K562 (cell line): Measurements from ENCODE around the gene CNPY3. TPM values are rescaled to one million over a fixed set of nuclear protein-coding genes. Genes with fewer than 3 reads are reported as not detected.

Experiments used
- ATAC-seq: fragments of 200-7000 bp; cut with Tn5 transposase; 3 replicates; pipeline ENCODE4 v1.9.1; 2020; ENCODE audit warnings: moderate library complexity
- BruUV-seq: library from RNA; stranded (reverse); fragments of 400-500 nt; replicated peaks from 2 replicates; lab custom pipeline; 2021; lab: Mats Ljungman, UMichigan
- CTCF ChIA-PET: fragments of 300-600 bp; formaldehyde crosslinking; extraction: SDS; loops from one replicate; lab custom pipeline; 2021; ENCODE audit warnings: low intra/inter-chr PET ratio; lab: Yijun Ruan, JAX
- POLR2A ChIA-PET: fragments of 300-600, 350-650 bp; sonication (Branson Sonifier 250); formaldehyde crosslinking; extraction: SDS; loops from one replicate; lab custom pipeline; 2021; ENCODE audit warnings: antibody characterized with exemption, inconsistent platforms; lab: Yijun Ruan, JAX
- DNase-seq, 4 experiments: peaks; one replicate each; pipeline versions ENCODE4 v3.0.0 to v3.0.0-alpha.2; 2011 to 2018; ENCODE audit warnings: low spot score in 3 of 4, mixed read lengths in 3 of 4; ENCODE audit errors: extremely low read depth in 1 of 4
- FAIRE-seq: peaks from 2 replicates; lab custom pipeline; 2011; peaks lifted over from hg19 to GRCh38; lab: Jason Lieb, UNC
- H2AFZ ChIP-seq: 2 replicates; pipeline ENCODE4 v1.6.0; 2011; ENCODE audit warnings: low read depth, low read length, control low read depth, inconsistent platforms
- H3K27ac ChIP-seq: fragments of 200-600 bp; 3 replicates; pipeline ENCODE4 v1.8.0; 2011; ENCODE audit warnings: low read depth, mild to moderate bottlenecking, control low read depth, inconsistent platforms, low read length, moderate library complexity, mixed read lengths; ENCODE audit errors: extremely low read depth
- H3K27me3 ChIP-seq, 2 experiments: fragments of 300-600 bp in 1 of 2; 2 replicates in 1 of 2; 3 replicates in 1 of 2; pipeline versions ENCODE4 v1.6.0 to v1.8.0; 2011; ENCODE audit warnings: inconsistent platforms in 2 of 2, low read length in 2 of 2, mild to moderate bottlenecking in 1 of 2, mixed read lengths in 1 of 2, moderate library complexity in 1 of 2; ENCODE audit not compliant: control insufficient read depth in 2 of 2, insufficient read depth in 2 of 2
- H3K36me3 ChIP-seq: fragments of 300-600 bp; 3 replicates; pipeline ENCODE4 v1.8.0; 2011; ENCODE audit warnings: mild to moderate bottlenecking, low read length, inconsistent platforms; ENCODE audit not compliant: control insufficient read depth, insufficient read depth
- H3K4me1 ChIP-seq, 2 experiments: fragments of 200-600 bp in 1 of 2; replicated peaks in 1 of 2; 2 replicates in 1 of 2; 3 replicates in 1 of 2; pipeline versions ENCODE4 v1.5.1 to v1.8.0; 2011; ENCODE audit warnings: inconsistent platforms in 2 of 2, low read length in 2 of 2, mild to moderate bottlenecking in 1 of 2, mixed read lengths in 1 of 2, moderate library complexity in 1 of 2; ENCODE audit not compliant: control insufficient read depth in 2 of 2, insufficient read depth in 2 of 2
- H3K4me2 ChIP-seq: 2 replicates; pipeline ENCODE4 v1.6.1; 2011; ENCODE audit warnings: low read length, control low read depth, inconsistent platforms, mixed read lengths; ENCODE audit not compliant: insufficient read depth
- H3K4me3 ChIP-seq: fragments of 200-600 bp; sonication (generic), shearing (Covaris generic); 2 replicates; pipeline ENCODE4 v1.5.1; 2016; ENCODE audit warnings: control low read depth, inconsistent platforms
- H3K79me2 ChIP-seq: fragments of 200-600 bp; 3 replicates; pipeline ENCODE4 v1.8.0; 2011; ENCODE audit warnings: low read length, inconsistent platforms; ENCODE audit not compliant: control insufficient read depth, insufficient read depth
- H3K9ac ChIP-seq, 2 experiments: 2 replicates each; pipeline versions ENCODE4 v1.6.0 to v1.6.1; 2011; ENCODE audit warnings: low read depth in 2 of 2, low read length in 2 of 2, control low read depth in 1 of 2, inconsistent platforms in 1 of 2, mild to moderate bottlenecking in 1 of 2, mixed read lengths in 1 of 2; ENCODE audit not compliant: insufficient read depth in 1 of 2
- H3K9me1 ChIP-seq: one replicate; pipeline ENCODE4 v1.6.0; 2011; ENCODE audit warnings: inconsistent platforms, mild to moderate bottlenecking, low read length, moderate library complexity; ENCODE audit not compliant: control insufficient read depth, insufficient read depth
- H3K9me3 ChIP-seq: replicated peaks from 2 replicates; pipeline ENCODE4 v1.5.1; 2011; ENCODE audit warnings: low read depth, low read length, inconsistent platforms; ENCODE audit not compliant: control insufficient read depth, insufficient read depth
- H4K20me1 ChIP-seq: replicated peaks from 2 replicates; pipeline ENCODE4 v1.6.1; 2011; ENCODE audit warnings: low read length, inconsistent platforms, mixed read lengths; ENCODE audit not compliant: control insufficient read depth, insufficient read depth
- ATF1 ChIP-seq, 2 experiments: fragments of 450-650 bp in 1 of 2; IDR thresholded peaks; 2 replicates each; pipeline ENCODE4 v1.6.1; 2016; ENCODE audit warnings: missing compliant biosample characterization in 1 of 2, missing genetic modification characterization in 1 of 2
- BCOR ChIP-seq: fragments of 450-650 bp; IDR thresholded peaks from 2 replicates; pipeline ENCODE4 v1.6.1; 2016
- CCNT2 ChIP-seq: IDR thresholded peaks from 2 replicates; pipeline ENCODE4 v1.6.1; 2011; ENCODE audit warnings: borderline replicate concordance, low read depth, mild to moderate bottlenecking, moderate library complexity, mixed read lengths, low read length; ENCODE audit not compliant: insufficient read length; ENCODE audit errors: extremely low read depth
- COPS2 ChIP-seq: fragments of 450-650 bp; conservative IDR thresholded peaks from 2 replicates; pipeline ENCODE4 v1.6.1; 2016; ENCODE audit warnings: mild to moderate bottlenecking, moderate library complexity
- DDX20 ChIP-seq: fragments of 450-650 bp; IDR thresholded peaks from 2 replicates; pipeline ENCODE4 v1.6.1; 2016; ENCODE audit warnings: missing genetic modification characterization, low read depth, mild to moderate bottlenecking, missing compliant biosample characterization, moderate library complexity
- FUS ChIP-seq: fragments of 200-400 bp; formaldehyde crosslinking; optimal IDR thresholded peaks from 2 replicates; pipeline ENCODE3; 2017; ENCODE audit warnings: low read depth, low read length
- GABPB2 ChIP-seq: fragments of 250-450 bp; sonication (Bioruptor Pico); conservative IDR thresholded peaks from 2 replicates; pipeline ENCODE4 v1.5.1; 2021; ENCODE audit warnings: mild to moderate bottlenecking
- HNRNPL ChIP-seq: fragments of 200-400 bp; formaldehyde crosslinking; IDR thresholded peaks from 2 replicates; pipeline ENCODE4 v1.6.1; 2017; ENCODE audit warnings: low read depth, mild to moderate bottlenecking, low read length
- HOXB6 ChIP-seq: fragments of 250-450 bp; sonication (Bioruptor Pico); IDR thresholded peaks from 2 replicates; pipeline ENCODE4 v1.5.1; 2022; ENCODE audit warnings: mild to moderate bottlenecking, borderline replicate concordance
- MEF2D ChIP-seq: conservative IDR thresholded peaks from 2 replicates; pipeline ENCODE4 v1.6.1; 2016; ENCODE audit warnings: low read depth, missing genetic modification characterization, missing compliant biosample characterization
- NFRKB ChIP-seq: fragments of 450-650 bp; IDR thresholded peaks from 2 replicates; pipeline ENCODE4 v1.6.1; 2016; ENCODE audit warnings: low read depth
- NFXL1 ChIP-seq: fragments of 450-650 bp; formaldehyde crosslinking; IDR thresholded peaks from 2 replicates; pipeline ENCODE4 v1.4.0; 2021; ENCODE audit warnings: mild to moderate bottlenecking
- POLR2B ChIP-seq: fragments of 450-650 bp; IDR thresholded peaks from 2 replicates; pipeline ENCODE4 v1.6.1; 2018; ENCODE audit warnings: low read depth; ENCODE audit not compliant: partially characterized antibody
- RCOR1 ChIP-seq, 2 experiments: IDR thresholded peaks; 2 replicates each; pipeline ENCODE4 v1.6.1; 2012; ENCODE audit warnings: low read depth in 2 of 2, low read length in 2 of 2, borderline replicate concordance in 1 of 2, improper control_type of control experiment in 1 of 2
- TEAD4 ChIP-seq, 2 experiments: sonication (generic) in 1 of 2; formaldehyde crosslinking in 1 of 2; IDR thresholded peaks; 2 replicates each; pipeline versions ENCODE4 v1.6.1 to v1.8.0; 2012 to 2022; ENCODE audit warnings: borderline replicate concordance in 1 of 2, inconsistent platforms in 1 of 2, low read length in 1 of 2, mild to moderate bottlenecking in 1 of 2, missing genetic modification reagents in 1 of 2
- ZC3H11A ChIP-seq: IDR thresholded peaks from 2 replicates; pipeline ENCODE4 v1.6.1; 2012; ENCODE audit warnings: low read depth, low read length, improper control_type of control experiment
- ZEB2 ChIP-seq: fragments of 450-650 bp; IDR thresholded peaks from 2 replicates; pipeline ENCODE4 v1.6.1; 2016
- ZNF124 ChIP-seq: sonication (generic); formaldehyde crosslinking; IDR thresholded peaks from 2 replicates; pipeline ENCODE4 v1.8.1; 2022; ENCODE audit warnings: missing genetic modification reagents
- ZNF507 ChIP-seq: conservative IDR thresholded peaks from 2 replicates; pipeline ENCODE4 v1.6.1; 2017; ENCODE audit warnings: missing genetic modification characterization, missing compliant biosample characterization
- WGBS: fragments of 100-300 bp; shearing (Covaris generic); methylation state at CpG from one replicate; pipeline ENCODE4 v1.1.6; 2016; ENCODE audit warnings: low coverage, mixed read lengths; ENCODE audit not compliant: insufficient coverage; ENCODE audit errors: missing lambda C conversion rate; 5-methylcytosine and 5-hydroxymethylcytosine counted together
- in situ Hi-C: fragments of 300-500 bp; cut with MboI; formaldehyde crosslinking; loops from 4 replicates; pipeline ENCODE4 v1.15.0; 2018; ENCODE audit warnings: inconsistent platforms, mixed read lengths
- intact Hi-C: fragments of 100-400 bp; cut with micrococcal nuclease; formaldehyde crosslinking; loops from 2 replicates; pipeline ENCODE4 v1.14.2; 2022
- polyA plus RNA-seq, 8 experiments: library from polyadenylated mRNA; depleted of rRNA in 4 of 8; stranded (reverse) in 5 of 8; unstranded in 3 of 8; fragments of >200 nt; fragmentation: Nextera tagmentation in 2 of 8; fragmentation: Illumina TruSeq in 1 of 8; extraction: Ambion mirVana in 2 of 8; extraction: Trizol in 1 of 8; gene quantifications; 2 replicates each; pipeline versions ENCODE4 v1.2.1 to v1.2.3, GENCODE V29; 2011 to 2014; ENCODE audit warnings: inconsistent platforms in 1 of 8, missing spikeins in 1 of 8
- total RNA-seq, 7 experiments: library from RNA; depleted of rRNA in 6 of 7; stranded (reverse); fragments of >200 nt in 6 of 7; fragmentation: Illumina TruSeq in 2 of 7; extraction: Trizol in 2 of 7; gene quantifications; 2 replicates each; pipeline versions ENCODE4 v1.2.1 to v1.2.3, GENCODE V29; 2011 to 2021; ENCODE audit warnings: low replicate concordance in 1 of 7
- TF ChIP-seq, protein P1 (sequence below): sonication (generic); formaldehyde crosslinking; IDR thresholded peaks from 2 replicates; pipeline ENCODE4 v1.5.0; 2020; ENCODE audit warnings: missing genetic modification reagents
- TF ChIP-seq, protein P2 (sequence below): fragments of 450-650 bp; conservative IDR thresholded peaks from 2 replicates; pipeline ENCODE4 v1.6.1; 2016; ENCODE audit warnings: missing genetic modification characterization, low read depth, mild to moderate bottlenecking, control low read depth, missing compliant biosample characterization

The CNPY3 gene
- total and polyA plus RNA-seq, 9 of the 15 experiments (the other 6 are each of a cell fraction or from before 2014, with no cell fraction given): 2.4 to 37.4 (median 21.2) TPM

DNA sequence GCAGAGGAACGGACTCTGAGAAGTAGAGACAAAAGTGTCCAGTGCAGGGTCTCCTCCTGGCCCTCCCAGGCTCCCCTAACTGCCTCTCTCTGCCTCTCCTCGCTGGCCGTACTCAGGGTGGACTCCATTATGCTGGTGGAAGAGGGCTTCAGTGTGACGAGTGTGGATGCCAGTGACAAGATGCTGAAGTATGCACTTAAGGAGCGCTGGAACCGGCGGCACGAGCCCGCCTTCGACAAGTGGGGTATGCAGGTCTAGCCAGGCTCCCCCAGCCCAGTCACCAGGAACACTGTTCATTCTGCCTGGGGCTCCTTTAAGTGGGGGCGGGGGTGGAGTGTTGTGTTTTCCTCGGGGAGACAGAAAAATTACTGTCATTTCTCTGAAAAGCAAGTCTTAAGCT, 32.8 kb downstream of the CNPY3 start (continued):
- TF ChIP-seq HNRNPL (no peak), CCNT2 (no peak), ZNF507 (tag) (no peak), COPS2 (no peak), ATF1 (CRISPR knock-in tag; IDR thresholded peaks at IDR 0.05) (no peak), ATF1 (tag; IDR thresholded peaks at IDR 0.05) (no peak), ZC3H11A (no peak), ZEB2 (no peak), MEF2D (tag) (no peak), ZNF124 (no peak)

DNA sequence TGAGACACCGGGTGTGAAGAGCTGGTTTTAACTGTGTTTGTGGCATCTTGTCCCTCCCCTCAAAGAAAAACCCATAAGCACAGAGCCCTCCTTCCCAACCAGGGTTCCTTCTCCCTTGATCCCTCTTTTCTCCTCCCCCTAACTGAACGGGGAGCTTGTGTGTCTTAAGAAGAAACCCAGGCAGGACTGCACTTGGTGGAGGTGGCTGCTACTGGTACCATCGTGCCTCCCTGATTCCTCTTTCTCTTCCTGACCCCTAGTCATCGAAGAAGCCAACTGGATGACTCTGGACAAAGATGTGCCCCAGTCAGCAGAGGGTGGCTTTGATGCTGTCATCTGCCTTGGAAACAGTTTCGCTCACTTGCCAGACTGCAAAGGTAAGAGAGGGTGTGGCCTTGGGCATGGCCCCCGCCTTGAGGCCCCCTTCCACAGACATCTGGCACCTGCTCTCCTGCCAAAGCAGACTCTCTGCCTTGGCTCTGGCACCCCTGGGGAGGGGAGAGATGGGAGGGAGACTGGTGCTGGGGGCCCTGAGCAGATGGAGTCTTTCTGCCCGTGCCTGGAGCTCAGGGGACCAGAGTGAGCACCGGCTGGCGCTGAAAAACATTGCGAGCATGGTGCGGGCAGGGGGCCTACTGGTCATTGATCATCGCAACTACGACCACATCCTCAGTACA, 33.4 kb downstream of the CNPY3 start:
- WGBS: 70% methylated on average over 13 of the region's 13 CpGs
- intact Hi-C loops: loop anchor here (5.0 kb wide), 1 partner anchor 60 kb away; no protein-coding TSS in a partner anchor
- no peak overlapping the region for H2AFZ ChIP-seq
- H4K20me1 ChIP-seq: no peaks in the 10 kb centered on the region
- FAIRE-seq (peak; percentile 37), DNase-seq (no peak), ATAC-seq (no peak)
- in situ Hi-C loops: no loop called here
- no peak overlapping the region for H3K4me3 ChIP-seq
- no peak overlapping the region for H3K27ac ChIP-seq
- peaks cover 0 to 14% of the 10 kb centered on the region in 2 experiments; a peak in 2 of 5 replicates for H3K4me1 ChIP-seq
- H3K27me3 ChIP-seq: no peaks in the 10 kb centered on the region
- no peaks in the 10 kb centered on the region for H3K9me1 ChIP-seq
- no peaks in the 10 kb centered on the region for H3K9me3 ChIP-seq
- no TSS peak for BruUV-seq
- no peaks in the 10 kb centered on the region for H3K79me2 ChIP-seq
- TF ChIP-seq GABPB2 (CRISPR knock-in tag): no peak
- no peak for TF ChIP-seq RCOR1 (IDR thresholded peaks at IDR 0.05; ENCODE audit: borderline replicate concordance in 1 of 2, low read depth in 2 of 2, low read length in 2 of 2)
- no peak for TF ChIP-seq NFXL1 (CRISPR knock-in tag)
- TF ChIP-seq, protein P1, sequence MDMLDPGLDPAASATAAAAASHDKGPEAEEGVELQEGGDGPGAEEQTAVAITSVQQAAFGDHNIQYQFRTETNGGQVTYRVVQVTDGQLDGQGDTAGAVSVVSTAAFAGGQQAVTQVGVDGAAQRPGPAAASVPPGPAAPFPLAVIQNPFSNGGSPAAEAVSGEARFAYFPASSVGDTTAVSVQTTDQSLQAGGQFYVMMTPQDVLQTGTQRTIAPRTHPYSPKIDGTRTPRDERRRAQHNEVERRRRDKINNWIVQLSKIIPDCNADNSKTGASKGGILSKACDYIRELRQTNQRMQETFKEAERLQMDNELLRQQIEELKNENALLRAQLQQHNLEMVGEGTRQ: no peak
- TF ChIP-seq, protein P2, sequence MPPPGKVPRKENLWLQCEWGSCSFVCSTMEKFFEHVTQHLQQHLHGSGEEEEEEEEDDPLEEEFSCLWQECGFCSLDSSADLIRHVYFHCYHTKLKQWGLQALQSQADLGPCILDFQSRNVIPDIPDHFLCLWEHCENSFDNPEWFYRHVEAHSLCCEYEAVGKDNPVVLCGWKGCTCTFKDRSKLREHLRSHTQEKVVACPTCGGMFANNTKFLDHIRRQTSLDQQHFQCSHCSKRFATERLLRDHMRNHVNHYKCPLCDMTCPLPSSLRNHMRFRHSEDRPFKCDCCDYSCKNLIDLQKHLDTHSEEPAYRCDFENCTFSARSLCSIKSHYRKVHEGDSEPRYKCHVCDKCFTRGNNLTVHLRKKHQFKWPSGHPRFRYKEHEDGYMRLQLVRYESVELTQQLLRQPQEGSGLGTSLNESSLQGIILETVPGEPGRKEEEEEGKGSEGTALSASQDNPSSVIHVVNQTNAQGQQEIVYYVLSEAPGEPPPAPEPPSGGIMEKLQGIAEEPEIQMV: no peak
- TF ChIP-seq NFRKB: no peak
- TF ChIP-seq TEAD4 (IDR thresholded peaks at IDR 0.05; ENCODE audit: low read length): no peak
- TF ChIP-seq TEAD4 (CRISPR knock-in tag; IDR thresholded peaks at IDR 0.05; ENCODE audit: borderline replicate concordance): no peak
- TF ChIP-seq FUS: no peak
- no peak for TF ChIP-seq DDX20 (tag)
- no peak for TF ChIP-seq POLR2B
- no peak for TF ChIP-seq BCOR
- no peak for TF ChIP-seq HOXB6 (CRISPR knock-in tag)
- H3K36me3 ChIP-seq: peaks cover 31% of the 10 kb centered on the region; the same call in 1 of the 3 replicates
- POLR2A ChIA-PET: interaction anchor here (0.6 to 3.5 kb wide), 4 partner anchors 8 to 21 kb away, joined by 3 to 22 read pairs (median 3); no protein-coding TSS in a partner anchor
- H3K4me2 ChIP-seq: no peak overlapping the region
- no peak overlapping the region for H3K9ac ChIP-seq
- CTCF ChIA-PET: interaction anchor here (2.6 kb wide), 1 partner anchor 180 kb away, joined by 14 read pairs; no protein-coding TSS in a partner anchor
